ENCODE results near the gene ILF2. TPM values are rescaled to one million over a fixed set of nuclear protein-coding genes. Genes with fewer than 3 reads are reported as not detected.

The ILF2 gene
- polyA plus RNA-seq, 1 experiment = 326 TPM

GRCh38 chr1:153619171-153619570, 51.6 kb downstream of the ILF2 start:
- H3K4me3 ChIP-seq (ENCODE audit: low read depth, low read length) = no peak overlapping the region
- no peak for TF ChIP-seq CTCF (IDR thresholded peaks at IDR 0.05; ENCODE audit: low read depth, low read length)
- POLR2A ChIA-PET = interaction anchor here (0.6 to 5.4 kb wide), 2 partner anchors 8 to 45 kb away, joined by 3 to 45 read pairs; partner anchors contain the start of genes S100A1 and S100A13
- CTCF ChIA-PET = interaction anchor here (0.9 to 7.1 kb wide), 8 partner anchors 8 to 267 kb away, joined by 3 to 74 read pairs (median 10); partner anchors contain the start of genes S100A1 and S100A13
- no peaks in the 10 kb centered on the region; the same call in 1 of the 2 replicates for H3K9me3 ChIP-seq (ENCODE audit: control insufficient read depth, insufficient read depth, low read length)
- H3K27ac ChIP-seq (ENCODE audit: low read depth, low read length) = no peak overlapping the region
- no peak for DNase-seq (ENCODE audit: low read depth, low spot score)
- H3K27me3 ChIP-seq (ENCODE audit: control insufficient read depth, insufficient read depth, low read length) = no peaks in the 10 kb centered on the region

GRCh38 chr1:153617663-153618062, 53.1 kb downstream of the ILF2 start:
- ChIA-PET POLR2A (interaction anchor here (1.4 to 5.4 kb wide), 3 partner anchors 10 to 84 kb away, joined by 5 to 45 read pairs (median 8); partner anchors contain the start of genes S100A1 and S100A13), CTCF (interaction anchor here (1.4 to 9.3 kb wide), 6 partner anchors 10 to 265 kb away, joined by 3 to 80 read pairs (median 21); partner anchors contain the start of genes S100A1 and S100A13)
- peak; percentile 61 for TF ChIP-seq CTCF (IDR thresholded peaks at IDR 0.05; ENCODE audit: low read depth, low read length)
- Histone ChIP-seq H3K27ac (ENCODE audit: low read depth, low read length) (no peak overlapping the region), H3K4me3 (ENCODE audit: low read depth, low read length) (no peak overlapping the region), H3K27me3 (ENCODE audit: control insufficient read depth, insufficient read depth, low read length) (no peaks in the 10 kb centered on the region), H3K9me3 (ENCODE audit: control insufficient read depth, insufficient read depth, low read length) (no peaks in the 10 kb centered on the region; the same call in 1 of the 2 replicates)
- DNase-seq (ENCODE audit: low read depth, low spot score) = no peak

GRCh38 chr1:153616917-153617311, 53.9 kb downstream of the ILF2 start:
- no peak for TF ChIP-seq CTCF (IDR thresholded peaks at IDR 0.05; ENCODE audit: low read depth, low read length)
- Histone ChIP-seq H3K4me3 (ENCODE audit: low read depth, low read length) (no peak overlapping the region), H3K27ac (ENCODE audit: low read depth, low read length) (peak overlapping the region; percentile 11), H3K27me3 (ENCODE audit: control insufficient read depth, insufficient read depth, low read length) (no peaks in the 10 kb centered on the region), H3K9me3 (ENCODE audit: control insufficient read depth, insufficient read depth, low read length) (no peaks in the 10 kb centered on the region; the same call in 1 of the 2 replicates)
- POLR2A ChIA-PET = interaction anchor here (1.4 to 5.4 kb wide), 3 partner anchors 10 to 83 kb away, joined by 5 to 45 read pairs (median 8); partner anchors contain the start of genes S100A1 and S100A13
- DNase-seq (ENCODE audit: low read depth, low spot score) = no peak
- CTCF ChIA-PET = interaction anchor here (1.1 to 9.3 kb wide), 5 partner anchors 11 to 265 kb away, joined by 4 to 80 read pairs (median 29); partner anchors contain the start of genes S100A1 and S100A13

GRCh38 chr1:153616144-153616916, 54.5 kb downstream of the ILF2 start, which contains the start of gene S100A14:
Gene S100A14 (minus strand): TSS chr1:153616325. CDS start chr1:153615858, 467 bp downstream.
- TF ChIP-seq CTCF (IDR thresholded peaks at IDR 0.05; ENCODE audit: low read depth, low read length) = no peak
- Histone ChIP-seq H3K27me3 (ENCODE audit: control insufficient read depth, insufficient read depth, low read length) (no peaks in the 10 kb centered on the region), H3K4me3 (ENCODE audit: low read depth, low read length) (no peak within 1 kb of the TSS), H3K9me3 (ENCODE audit: control insufficient read depth, insufficient read depth, low read length) (no peaks in the 10 kb centered on the region; the same call in 1 of the 2 replicates), H3K27ac (ENCODE audit: low read depth, low read length) (peak within 1 kb of the TSS; percentile 11)
- no peak for DNase-seq (ENCODE audit: low read depth, low spot score)
- POLR2A ChIA-PET = interaction anchor here (0.8 to 5.4 kb wide), 4 partner anchors 11 to 110 kb away, joined by 3 to 45 read pairs (median 12); partner anchors contain the start of genes CHTOP, S100A1 and S100A13
- CTCF ChIA-PET = interaction anchor here (0.8 to 9.3 kb wide), 4 partner anchors 12 to 106 kb away, joined by 3 to 80 read pairs (median 39); partner anchors contain the start of genes S100A1 and S100A13

Data from AG04450 (cell line).